ENCODE results near the gene ROCK2.
"Not testable (repeated sequence)": the region's sequence is repeated elsewhere in the genome, so short reads cannot be mapped to it uniquely, and the experiment has no call there.

The ROCK2 gene

DNA sequence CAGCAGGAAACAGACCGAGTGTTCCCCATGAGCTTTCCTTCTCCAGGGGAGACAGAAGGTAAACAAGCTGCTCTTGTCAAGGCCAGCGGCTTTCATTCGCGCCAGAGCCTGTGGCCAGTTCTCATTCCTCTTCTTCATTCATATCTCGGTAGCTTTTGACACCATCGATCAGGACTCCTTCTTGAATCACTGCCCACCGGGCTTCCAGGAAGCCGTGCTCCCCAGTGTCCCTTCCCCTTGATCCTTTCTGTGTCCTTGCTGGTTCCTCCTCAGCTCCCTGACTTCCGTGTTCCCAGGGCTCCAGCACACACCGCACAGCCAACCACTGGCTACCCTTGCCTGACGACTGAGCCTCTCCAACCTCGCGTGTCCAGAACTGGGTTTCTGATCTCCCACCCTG is 175.1 kb downstream of the ROCK2 start:
- no peak for DNase-seq

DNA sequence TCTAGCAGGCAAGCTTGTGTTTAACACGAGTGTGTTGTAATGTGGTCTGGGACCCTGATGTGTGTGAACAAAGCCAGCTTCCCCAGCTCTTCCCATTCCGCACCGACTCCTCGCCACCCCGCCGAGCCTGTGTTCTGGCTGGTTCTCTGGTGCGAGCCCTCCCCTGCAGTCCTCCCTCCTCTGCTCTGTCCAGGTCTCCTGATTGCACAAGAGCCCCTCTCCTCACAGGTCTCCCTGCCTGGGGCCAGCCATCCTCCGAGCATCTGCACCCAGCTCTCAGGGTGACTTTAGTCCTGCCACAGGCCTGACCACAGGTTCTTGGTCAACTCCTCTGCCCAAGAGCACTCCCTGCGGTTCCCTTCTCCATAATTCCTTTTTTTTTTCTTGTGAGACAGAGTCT is 175.9 kb downstream of the ROCK2 start:
- no peak for DNase-seq

- DNase-seq: no peak
Measured at GRCh38 chr2:11166476-11166875, 178.0 kb downstream of the ROCK2 start.

GRCh38 chr2:11165046-11165445 is 179.4 kb downstream of the ROCK2 start:
- not testable (repeated sequence) for DNase-seq

- DNase-seq: no peak
Measured at GRCh38 chr2:11163439-11164317, 180.8 kb downstream of the ROCK2 start.

GRCh38 chr2:11161747-11162146 is 182.7 kb downstream of the ROCK2 start:
- no peak for DNase-seq

DNA sequence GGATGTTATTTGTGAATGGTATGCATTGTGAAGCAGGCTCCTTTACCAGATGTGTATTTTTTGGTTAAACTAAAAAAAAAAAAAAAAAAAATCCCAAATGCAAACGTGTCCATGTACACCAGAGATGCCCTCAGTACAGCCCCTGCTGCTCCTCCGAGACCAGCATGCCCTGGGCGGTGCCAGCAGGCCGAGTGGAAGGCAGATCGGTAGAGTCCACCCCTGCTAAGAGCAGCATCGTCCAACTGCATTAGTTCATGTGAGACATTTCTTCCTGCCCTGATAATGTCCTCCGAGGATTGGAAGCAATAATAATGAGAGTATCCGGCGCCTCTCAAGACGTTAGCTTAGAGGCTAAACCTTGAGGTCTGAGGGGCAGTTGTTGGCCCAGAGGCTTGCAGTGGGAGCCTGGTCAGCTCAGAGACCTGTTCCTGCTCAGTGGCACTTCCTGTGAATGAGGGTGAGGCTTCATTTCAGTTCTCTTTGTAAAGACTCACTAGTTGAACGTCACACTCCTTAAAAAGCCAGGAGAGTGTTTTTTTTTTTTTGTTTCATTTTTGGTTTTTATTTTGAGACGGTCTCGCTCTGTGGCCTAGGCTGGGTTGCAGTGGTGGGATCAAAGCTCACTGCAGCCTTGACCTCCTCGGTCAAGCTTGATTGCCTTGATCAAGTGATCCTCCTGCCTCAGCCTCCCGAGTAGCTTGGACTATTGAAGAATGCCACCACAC is 183.5 kb downstream of the ROCK2 start:
- no peak for DNase-seq

DNA sequence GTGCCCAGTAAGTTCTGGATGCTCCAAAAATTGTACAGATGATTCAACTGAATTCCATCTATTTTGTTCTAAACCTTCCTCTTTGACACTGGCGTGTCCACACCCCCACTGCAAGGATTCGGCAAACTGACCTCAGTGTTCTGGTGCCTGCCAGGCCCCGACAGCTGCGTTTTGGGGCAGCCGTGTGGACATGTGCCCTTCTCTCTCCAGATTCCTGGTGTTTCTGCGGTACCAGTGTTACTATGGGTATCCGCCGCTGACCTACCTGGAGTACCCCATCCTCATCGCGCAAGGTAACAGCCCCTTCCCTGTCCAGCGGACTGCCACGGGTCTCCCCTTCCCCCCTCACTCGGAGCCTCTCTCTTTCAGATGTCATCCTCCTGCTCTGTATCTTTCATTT is 184.2 kb downstream of the ROCK2 start:
- DNase-seq: no peak

DNA sequence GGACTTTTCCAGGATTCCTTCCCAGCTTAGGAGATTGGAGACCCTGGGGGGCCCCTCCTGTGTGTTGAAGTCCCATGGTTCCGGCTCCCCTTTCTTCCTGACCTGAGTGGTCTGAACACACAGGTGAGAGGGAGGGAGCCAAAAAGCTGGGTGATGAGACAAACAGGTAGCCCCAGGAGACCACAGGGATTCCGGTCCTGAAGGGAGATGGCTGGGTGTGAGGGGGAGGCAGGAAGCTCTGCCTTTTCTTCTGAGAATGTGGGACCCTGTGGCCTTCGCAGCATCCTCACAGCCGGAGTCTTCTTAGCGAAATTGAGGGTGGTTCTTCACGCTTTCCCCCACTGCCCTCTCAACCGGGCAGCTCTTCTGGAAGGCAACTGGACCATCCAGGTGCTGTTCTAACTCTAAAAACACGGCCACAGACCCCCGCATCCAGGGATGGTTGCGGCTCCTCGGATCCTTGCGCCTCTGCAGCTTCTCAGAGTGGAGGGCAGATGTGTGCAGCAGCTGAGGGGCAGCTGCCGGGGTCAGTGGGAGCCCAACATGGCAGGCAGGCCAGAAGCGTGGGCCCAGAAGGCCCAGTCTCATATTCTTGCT is 184.8 kb downstream of the ROCK2 start:
- DNase-seq: no peak

- no peak for DNase-seq
Measured at GRCh38 chr2:11158916-11159573, 185.4 kb downstream of the ROCK2 start.

- DNase-seq: no peak
Measured at GRCh38 chr2:11157731-11158130, 186.7 kb downstream of the ROCK2 start.

- DNase-seq: no peak
Measured at GRCh38 chr2:11157296-11157695, 187.1 kb downstream of the ROCK2 start.

- no peak for DNase-seq
Measured at GRCh38 chr2:11156396-11157075, 187.9 kb downstream of the ROCK2 start.

DNA sequence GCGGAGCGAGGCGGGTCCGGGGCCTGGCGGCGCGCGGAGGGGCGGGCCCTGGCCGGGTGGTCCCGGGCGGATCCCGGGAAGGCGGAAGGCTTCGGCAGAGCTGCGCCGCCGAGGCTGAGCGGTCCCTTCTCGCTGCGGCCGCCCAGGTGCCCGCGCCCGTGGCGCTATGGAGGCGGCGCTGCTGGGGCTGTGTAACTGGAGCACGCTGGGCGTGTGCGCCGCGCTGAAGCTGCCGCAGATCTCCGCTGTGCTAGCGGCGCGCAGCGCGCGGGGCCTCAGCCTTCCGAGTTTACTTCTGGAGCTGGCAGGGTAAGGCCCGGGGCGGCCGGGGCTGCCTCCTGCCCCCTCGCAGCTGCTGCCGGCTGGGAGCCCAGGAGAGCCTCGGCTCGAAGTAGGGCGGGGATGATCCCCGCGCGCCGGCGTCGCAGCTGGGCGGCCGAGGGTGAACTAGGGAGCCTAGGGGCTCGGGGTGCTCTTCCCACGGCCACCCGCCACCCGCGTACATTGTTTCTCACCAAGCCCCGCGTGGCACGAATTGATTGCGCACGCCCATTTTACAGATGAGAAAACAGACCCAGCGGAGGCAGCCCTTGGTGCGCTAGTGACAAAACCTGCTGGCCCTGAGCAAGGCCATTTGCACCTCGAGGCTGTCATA is 188.9 kb downstream of the ROCK2 start, which contains the start of gene SLC66A3:
SLC66A3 (plus strand) TSS at position 87 of the 655 bp plus-strand sequence; CDS start at position 167, 80 bp downstream.
- peak; percentile 65 to 85 for DNase-seq

DNA sequence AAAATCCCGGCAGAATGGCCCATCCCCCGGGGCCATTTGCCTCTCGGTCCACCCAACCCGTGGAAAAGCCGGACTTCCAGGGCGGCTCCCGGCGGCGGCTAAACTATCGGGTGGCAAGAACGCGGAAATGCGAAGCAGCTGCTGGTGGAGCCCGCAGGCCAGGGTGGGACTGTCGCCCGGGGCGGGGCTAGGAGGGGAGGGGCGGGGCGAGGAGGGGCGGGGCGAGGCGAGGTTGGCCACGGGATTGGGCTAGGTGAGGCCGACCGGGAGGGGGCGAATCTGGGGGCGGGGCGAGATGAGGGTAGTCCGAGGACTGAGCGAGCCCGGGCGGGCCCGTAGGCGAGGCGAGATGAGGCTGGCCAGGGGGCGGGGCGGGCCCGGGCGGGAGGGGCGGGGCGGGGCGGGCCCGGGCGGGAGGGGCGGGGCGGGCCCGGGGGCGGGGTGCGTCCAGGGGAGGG is 189.5 kb downstream of the ROCK2 start:
- DNase-seq: peak; percentile 72 to 88

DNA sequence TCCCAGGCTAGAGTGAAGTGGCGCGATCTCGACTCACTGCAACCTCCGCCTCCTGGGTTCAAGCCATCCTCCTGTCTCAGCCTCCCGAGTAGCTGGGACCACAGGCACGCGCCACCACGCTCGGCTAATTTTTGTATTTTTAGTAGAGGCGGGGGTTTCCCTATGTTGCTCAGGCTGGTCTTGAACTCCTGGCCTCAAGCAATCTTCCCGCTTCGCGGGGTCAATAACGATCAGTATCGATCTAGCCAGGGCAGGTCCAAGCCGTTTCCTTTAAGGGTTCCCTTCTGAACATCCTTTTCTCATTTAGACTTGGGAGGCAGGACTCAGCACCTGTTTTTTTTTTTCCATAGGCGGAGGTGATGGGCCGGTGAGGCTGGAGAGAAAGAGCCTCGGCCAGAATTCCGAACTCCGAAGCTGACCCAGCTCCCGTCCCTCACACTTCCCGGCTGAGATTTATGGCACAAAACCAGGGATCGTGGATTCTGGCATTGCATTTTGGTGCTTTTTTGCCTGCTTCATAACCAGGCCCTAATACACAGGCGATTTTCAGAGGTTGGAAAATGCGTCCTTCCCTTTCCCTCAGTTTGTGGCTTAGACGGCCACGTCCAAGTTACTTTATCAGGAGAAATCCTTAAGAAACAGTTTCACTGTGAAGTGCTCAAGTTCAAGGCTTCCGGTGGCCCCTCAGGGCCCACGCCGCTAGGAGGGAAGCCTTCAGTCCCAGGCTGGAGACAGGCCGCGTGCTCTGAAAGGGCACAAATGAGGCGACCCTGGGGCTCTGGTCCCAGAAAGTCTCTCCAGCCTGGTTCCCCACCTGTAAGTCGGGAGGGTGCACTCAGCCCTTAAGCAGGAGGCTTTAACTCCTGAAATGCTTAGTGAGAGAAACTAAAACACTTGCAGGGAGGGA is 190.2 kb downstream of the ROCK2 start:
- DNase-seq: no peak

DNA sequence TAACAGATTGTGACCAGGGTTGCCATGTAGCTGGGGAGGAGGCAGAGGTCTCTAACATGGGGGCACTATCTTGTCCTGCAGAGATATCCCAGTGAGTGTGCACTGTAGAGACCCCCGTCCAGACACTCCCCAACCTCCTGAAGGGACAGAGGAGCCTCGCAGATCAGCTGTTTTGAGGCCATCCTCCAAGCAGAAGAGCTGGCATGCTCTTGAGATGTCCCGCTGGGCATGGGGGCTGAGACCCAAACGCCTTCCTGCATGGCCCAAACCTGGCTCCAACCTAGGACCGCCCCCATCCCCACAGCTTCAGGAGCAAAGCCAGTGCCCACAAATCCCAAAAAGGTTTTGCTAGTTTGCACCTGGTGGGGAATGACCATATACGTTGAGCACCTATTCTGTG is 191.8 kb downstream of the ROCK2 start:
- DNase-seq: no peak

DNA sequence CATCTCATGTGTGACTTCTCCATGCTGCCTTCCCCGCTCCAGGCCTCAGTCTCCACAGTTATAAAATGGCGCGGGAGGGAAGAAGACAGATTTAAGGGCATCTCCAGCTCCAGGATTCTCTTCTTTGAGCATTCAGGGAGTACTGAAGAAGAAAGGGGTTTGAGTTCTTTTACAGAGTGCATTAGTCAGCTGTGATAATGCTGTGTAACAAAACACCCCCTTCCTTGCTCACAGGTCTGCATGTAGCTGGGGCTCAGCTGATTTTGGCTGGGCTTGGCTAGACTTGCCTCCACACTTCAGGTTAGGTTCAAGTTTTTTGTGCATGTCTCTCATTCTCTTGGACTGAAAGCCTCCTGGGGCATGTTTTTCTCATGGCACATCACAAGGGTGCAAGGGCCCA is 197.2 kb downstream of the ROCK2 start:
- no peak for DNase-seq

DNA sequence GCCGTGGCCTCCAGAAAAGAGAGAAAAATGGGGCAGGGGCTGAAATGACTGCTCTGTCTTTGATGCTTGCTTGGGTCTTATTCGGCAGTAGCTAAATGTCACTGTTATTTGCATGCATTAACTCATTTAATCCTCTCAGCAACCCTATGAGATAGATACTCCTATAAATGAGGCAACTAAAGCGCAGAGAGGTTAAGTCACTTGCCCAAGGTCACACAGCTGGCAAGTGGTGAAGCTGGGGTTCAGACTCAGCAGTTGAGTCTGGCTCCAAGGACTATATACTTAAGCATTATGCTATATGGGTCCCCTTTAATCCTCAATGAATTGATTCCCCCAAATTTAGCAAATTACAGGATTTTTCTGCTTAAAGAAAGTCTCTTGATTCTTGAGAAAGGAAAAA is 198.4 kb downstream of the ROCK2 start:
- no peak for DNase-seq

DNA sequence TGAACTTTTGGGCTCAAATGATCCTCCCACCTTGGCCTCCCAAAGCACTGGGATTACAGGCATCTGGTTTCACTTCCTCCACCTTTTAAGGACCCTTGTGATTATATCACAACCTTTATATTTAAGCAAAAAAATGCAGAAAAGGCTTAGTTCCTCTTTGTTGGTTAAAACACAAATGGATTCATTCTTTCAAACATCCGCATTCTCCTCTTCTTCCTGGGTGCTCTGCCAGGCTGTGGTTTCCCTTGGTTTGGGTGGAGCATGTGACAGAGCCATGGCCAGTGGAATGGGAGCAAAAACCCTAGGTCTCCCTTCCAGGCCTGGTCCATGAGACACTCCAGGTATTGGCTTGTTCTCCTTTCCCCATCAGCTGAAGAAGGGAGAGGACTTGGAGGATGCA is 199.1 kb downstream of the ROCK2 start:
- no peak for DNase-seq

DNA sequence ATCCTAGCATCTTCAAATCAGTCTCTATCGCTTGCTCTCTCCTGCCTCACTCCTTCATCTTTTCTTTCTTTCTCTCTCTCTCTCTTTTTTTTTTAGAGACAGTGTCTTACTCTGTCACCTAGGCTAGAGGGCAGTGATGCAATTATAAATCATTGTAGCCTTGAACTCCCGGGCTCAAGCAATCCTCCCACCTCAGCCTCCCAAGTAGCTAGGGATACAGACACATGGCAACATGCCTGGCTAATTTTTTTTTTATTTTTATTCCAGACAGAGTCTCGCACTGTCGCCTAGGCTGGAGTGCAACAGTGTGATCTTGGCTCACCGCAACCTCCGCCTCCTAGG is 199.7 kb downstream of the ROCK2 start:
- no peak for DNase-seq

Data from SW 1271 (cell line).